ENCODE data around the gene TPD52L1. TPM values are rescaled to one million over a fixed set of nuclear protein-coding genes. Genes with fewer than 3 reads are reported as not detected.

Gene TPD52L1
- total RNA-seq, 1 donor: 35.5 TPM

DNA sequence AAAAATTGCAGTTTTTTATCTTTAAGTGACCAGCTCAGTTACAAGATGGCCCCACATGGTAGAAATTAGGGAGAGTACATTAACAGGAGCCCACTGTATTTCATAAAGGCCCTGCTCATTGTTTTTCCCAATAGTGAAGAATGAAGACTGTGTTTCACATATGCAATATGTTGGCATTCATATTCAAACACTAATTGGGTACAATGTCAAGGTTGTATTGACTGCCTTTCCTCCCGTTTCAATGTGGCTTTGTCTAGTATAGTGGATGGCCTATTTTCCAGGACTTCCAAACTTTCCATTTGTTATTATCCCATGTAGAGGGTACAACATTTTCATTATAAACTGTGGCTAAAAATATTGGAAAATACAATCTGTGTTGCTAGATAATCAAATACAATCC lies 96.9 kb downstream of the TPD52L1 start:
- DNase-seq (ENCODE audit: insufficient read length, low spot score, missing footprints): no peak
- H3K4me3 ChIP-seq (ENCODE audit: insufficient read depth, low read length): no peak overlapping the region
- no peaks in the 10 kb centered on the region for H4K20me1 ChIP-seq (ENCODE audit: insufficient read depth, low read length)
- H3K36me3 ChIP-seq (ENCODE audit: insufficient read depth, low read length): no peaks in the 10 kb centered on the region
- H3K27ac ChIP-seq (ENCODE audit: low read depth, low read length): no peak overlapping the region
- TF ChIP-seq, protein P1, sequence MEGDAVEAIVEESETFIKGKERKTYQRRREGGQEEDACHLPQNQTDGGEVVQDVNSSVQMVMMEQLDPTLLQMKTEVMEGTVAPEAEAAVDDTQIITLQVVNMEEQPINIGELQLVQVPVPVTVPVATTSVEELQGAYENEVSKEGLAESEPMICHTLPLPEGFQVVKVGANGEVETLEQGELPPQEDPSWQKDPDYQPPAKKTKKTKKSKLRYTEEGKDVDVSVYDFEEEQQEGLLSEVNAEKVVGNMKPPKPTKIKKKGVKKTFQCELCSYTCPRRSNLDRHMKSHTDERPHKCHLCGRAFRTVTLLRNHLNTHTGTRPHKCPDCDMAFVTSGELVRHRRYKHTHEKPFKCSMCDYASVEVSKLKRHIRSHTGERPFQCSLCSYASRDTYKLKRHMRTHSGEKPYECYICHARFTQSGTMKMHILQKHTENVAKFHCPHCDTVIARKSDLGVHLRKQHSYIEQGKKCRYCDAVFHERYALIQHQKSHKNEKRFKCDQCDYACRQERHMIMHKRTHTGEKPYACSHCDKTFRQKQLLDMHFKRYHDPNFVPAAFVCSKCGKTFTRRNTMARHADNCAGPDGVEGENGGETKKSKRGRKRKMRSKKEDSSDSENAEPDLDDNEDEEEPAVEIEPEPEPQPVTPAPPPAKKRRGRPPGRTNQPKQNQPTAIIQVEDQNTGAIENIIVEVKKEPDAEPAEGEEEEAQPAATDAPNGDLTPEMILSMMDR (IDR thresholded peaks at IDR 0.05; ENCODE audit: extremely low read depth, low read depth, low read length): no peak
- peaks cover 36% of the 10 kb centered on the region for H3K4me1 ChIP-seq (ENCODE audit: insufficient read depth, low read length)
- H3K4me2 ChIP-seq (ENCODE audit: insufficient read depth, low read length): no peak overlapping the region
- no peaks in the 10 kb centered on the region for H3K79me2 ChIP-seq (ENCODE audit: insufficient read depth, low read length)
- no peaks in the 10 kb centered on the region for H3K9me3 ChIP-seq (ENCODE audit: low read depth, low read length)
- no peak overlapping the region for H2AFZ ChIP-seq (ENCODE audit: low read length)
- no peaks in the 10 kb centered on the region for H3K27me3 ChIP-seq (ENCODE audit: insufficient read depth, low read length)

DNA sequence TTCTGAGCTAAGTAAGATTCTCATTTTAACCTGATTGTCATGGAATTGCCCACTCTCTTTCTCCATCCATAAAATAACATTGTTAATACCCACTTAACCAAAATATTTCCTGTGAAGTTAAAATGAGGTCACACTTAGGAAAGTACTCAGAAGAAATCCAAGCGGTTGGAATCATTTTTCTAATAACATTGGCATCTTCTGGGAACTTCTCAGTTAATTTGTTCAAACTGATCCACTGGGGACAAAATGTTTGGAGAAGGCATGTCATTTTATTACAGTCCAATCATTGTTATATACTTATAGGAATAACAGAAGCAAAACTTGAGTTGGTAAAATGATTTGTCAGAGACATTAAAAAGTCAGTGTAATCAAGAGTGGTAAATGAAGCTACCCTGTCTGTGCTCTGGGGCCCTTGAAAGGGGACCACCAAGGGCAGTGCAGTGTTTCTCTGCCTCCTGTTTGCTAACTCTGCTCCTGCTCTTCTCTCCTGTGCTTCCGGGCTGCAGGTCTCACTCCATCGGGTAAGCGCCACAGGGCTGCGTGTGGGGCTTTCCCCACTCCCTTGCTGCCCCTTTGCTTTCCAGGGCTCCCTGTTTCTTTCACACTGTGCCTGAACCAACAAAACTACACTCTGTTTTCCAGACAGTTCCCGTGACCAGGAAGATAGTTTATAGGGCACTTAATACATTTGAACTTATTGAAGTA lies 98.1 kb downstream of the TPD52L1 start:
- H3K9me3 ChIP-seq (ENCODE audit: low read depth, low read length): no peaks in the 10 kb centered on the region
- TF ChIP-seq, protein P1 (IDR thresholded peaks at IDR 0.05; ENCODE audit: extremely low read depth, low read depth, low read length): no peak
- H3K4me2 ChIP-seq (ENCODE audit: insufficient read depth, low read length): peak overlapping the region; percentile 67
- DNase-seq (ENCODE audit: insufficient read length, low spot score, missing footprints): no peak
- no peaks in the 10 kb centered on the region for H4K20me1 ChIP-seq (ENCODE audit: insufficient read depth, low read length)
- H3K79me2 ChIP-seq (ENCODE audit: insufficient read depth, low read length): no peaks in the 10 kb centered on the region
- H2AFZ ChIP-seq (ENCODE audit: low read length): peak overlapping the region; percentile 81
- peak overlapping the region; percentile 71 for H3K27ac ChIP-seq (ENCODE audit: low read depth, low read length)
- H3K36me3 ChIP-seq (ENCODE audit: insufficient read depth, low read length): no peaks in the 10 kb centered on the region
- H3K4me3 ChIP-seq (ENCODE audit: insufficient read depth, low read length): peak overlapping the region; percentile 46
- H3K27me3 ChIP-seq (ENCODE audit: insufficient read depth, low read length): no peaks in the 10 kb centered on the region
- H3K4me1 ChIP-seq (ENCODE audit: insufficient read depth, low read length): peaks cover 35% of the 10 kb centered on the region

DNA sequence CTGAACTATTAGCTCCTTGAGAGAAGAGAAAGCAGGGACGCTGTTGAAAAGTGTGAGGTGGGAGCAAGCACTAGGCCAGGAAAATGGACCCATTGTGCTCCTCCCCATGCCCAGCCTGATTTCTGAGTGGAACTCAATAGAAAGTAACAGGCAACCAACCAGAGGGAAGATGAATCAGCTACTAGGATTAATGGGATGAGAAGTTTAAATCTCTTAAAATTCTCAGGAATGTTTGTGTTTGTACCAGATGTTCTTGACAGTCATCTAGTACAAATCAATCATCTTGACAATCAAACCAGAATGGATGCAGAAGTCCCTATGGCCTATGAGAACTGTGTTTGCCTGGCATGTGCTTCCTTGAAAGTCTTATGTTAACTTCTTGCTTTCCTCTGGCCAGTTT lies 99.3 kb downstream of the TPD52L1 start:
- peaks cover 42% of the 10 kb centered on the region for H3K4me1 ChIP-seq (ENCODE audit: insufficient read depth, low read length)
- H3K27me3 ChIP-seq (ENCODE audit: insufficient read depth, low read length): no peaks in the 10 kb centered on the region
- no peak overlapping the region for H3K4me3 ChIP-seq (ENCODE audit: insufficient read depth, low read length)
- no peak overlapping the region for H3K27ac ChIP-seq (ENCODE audit: low read depth, low read length)
- no peaks in the 10 kb centered on the region for H4K20me1 ChIP-seq (ENCODE audit: insufficient read depth, low read length)
- no peaks in the 10 kb centered on the region for H3K36me3 ChIP-seq (ENCODE audit: insufficient read depth, low read length)
- DNase-seq (ENCODE audit: insufficient read length, low spot score, missing footprints): peak; percentile 42
- no peaks in the 10 kb centered on the region for H3K79me2 ChIP-seq (ENCODE audit: insufficient read depth, low read length)
- H3K4me2 ChIP-seq (ENCODE audit: insufficient read depth, low read length): no peak overlapping the region
- peak overlapping the region; percentile 21 for H2AFZ ChIP-seq (ENCODE audit: low read length)
- H3K9me3 ChIP-seq (ENCODE audit: low read depth, low read length): no peaks in the 10 kb centered on the region
- TF ChIP-seq, protein P1 (IDR thresholded peaks at IDR 0.05; ENCODE audit: extremely low read depth, low read depth, low read length): no peak

DNA sequence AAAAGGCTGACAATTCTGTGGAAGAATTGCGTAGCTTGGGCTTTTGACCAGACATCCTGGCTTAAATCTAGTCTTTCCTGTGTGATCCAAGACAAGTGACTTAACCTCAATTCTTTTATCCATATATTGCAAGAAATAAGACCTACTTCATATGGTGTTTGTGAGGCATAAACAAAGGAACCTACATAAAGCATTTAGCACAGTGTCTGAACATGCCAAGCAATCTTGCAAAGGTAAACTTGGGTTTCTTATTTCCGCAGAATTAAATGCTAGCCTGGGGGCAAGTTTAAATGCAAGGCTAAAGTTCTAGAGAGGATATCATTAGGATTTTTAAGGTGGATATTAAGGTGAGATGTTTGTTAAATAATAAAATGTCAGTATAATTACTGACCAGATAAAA lies 100.3 kb downstream of the TPD52L1 start:
- Histone ChIP-seq H3K4me1 (ENCODE audit: insufficient read depth, low read length) (peaks cover 42% of the 10 kb centered on the region), H3K4me3 (ENCODE audit: insufficient read depth, low read length) (no peak overlapping the region), H3K4me2 (ENCODE audit: insufficient read depth, low read length) (no peak overlapping the region), H2AFZ (ENCODE audit: low read length) (no peak overlapping the region), H3K27ac (ENCODE audit: low read depth, low read length) (no peak overlapping the region), H3K9me3 (ENCODE audit: low read depth, low read length) (no peaks in the 10 kb centered on the region), H3K79me2 (ENCODE audit: insufficient read depth, low read length) (no peaks in the 10 kb centered on the region), H3K36me3 (ENCODE audit: insufficient read depth, low read length) (no peaks in the 10 kb centered on the region), H3K27me3 (ENCODE audit: insufficient read depth, low read length) (no peaks in the 10 kb centered on the region), H4K20me1 (ENCODE audit: insufficient read depth, low read length) (no peaks in the 10 kb centered on the region)
- TF ChIP-seq, protein P1 (IDR thresholded peaks at IDR 0.05; ENCODE audit: extremely low read depth, low read depth, low read length): no peak
- DNase-seq (ENCODE audit: insufficient read length, low spot score, missing footprints): no peak
